GM12864 (cell line): ENCODE measurements around the gene KRTAP5-2.

Experiments
- DNase-seq: peaks from one replicate; pipeline ENCODE4 v3.0.0-alpha.2; 2011; ENCODE audit warnings: low read depth
- H3K4me3 ChIP-seq: 2 replicates; pipeline ENCODE4 v1.5.1; 2011; ENCODE audit warnings: mild to moderate bottlenecking, low read depth, low read length, control low read depth
- CTCF ChIP-seq: IDR thresholded peaks from 2 replicates; pipeline ENCODE4 v1.5.1; 2011; ENCODE audit warnings: low read depth, mild to moderate bottlenecking, moderate library complexity, low read length, control low read depth, inconsistent platforms; ENCODE audit errors: missing control alignments

Gene KRTAP5-2

GRCh38 chr11:1570896-1571759, 27.0 kb downstream of the KRTAP5-2 start:
- DNase-seq = no peak
- no peak overlapping the region for H3K4me3 ChIP-seq
- no peak for TF ChIP-seq CTCF

GRCh38 chr11:1570531-1570895, 27.6 kb downstream of the KRTAP5-2 start:
- TF ChIP-seq CTCF = no peak
- no peak overlapping the region for H3K4me3 ChIP-seq
- no peak for DNase-seq

- no peak overlapping the region for H3K4me3 ChIP-seq
- no peak for TF ChIP-seq CTCF
- DNase-seq = no peak
These were observed 28.1 kb downstream of the KRTAP5-2 start for GRCh38 chr11:1570001-1570453.

DNA sequence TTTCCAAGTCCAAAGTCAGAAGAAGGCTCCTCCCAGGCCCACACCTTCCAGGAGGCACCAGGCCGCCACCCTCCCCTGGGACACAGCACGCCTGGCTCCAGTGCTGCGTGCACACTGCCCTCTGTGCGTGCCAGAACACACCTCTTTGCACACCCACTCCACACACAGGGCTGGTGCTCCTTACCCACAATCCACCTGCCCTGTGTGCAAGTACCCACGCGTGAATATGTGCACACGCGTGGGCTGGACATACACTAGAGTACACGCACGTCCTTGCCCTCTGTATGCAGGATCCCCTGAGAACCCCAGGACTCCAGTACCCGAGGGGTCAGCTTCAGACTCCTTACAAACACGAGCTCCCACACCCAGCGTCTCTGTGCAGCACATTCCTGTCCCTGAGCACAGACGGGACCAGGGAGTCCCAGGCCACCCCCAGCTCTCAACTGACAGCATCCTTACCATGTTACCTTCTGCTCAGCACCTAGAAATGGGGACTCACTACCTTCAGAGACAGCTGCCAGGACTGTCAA, 28.8 kb downstream of the KRTAP5-2 start:
- no peak overlapping the region for H3K4me3 ChIP-seq
- TF ChIP-seq CTCF = no peak
- DNase-seq = no peak

- DNase-seq = no peak
- TF ChIP-seq CTCF = no peak
- H3K4me3 ChIP-seq = no peak overlapping the region
These were observed 29.6 kb downstream of the KRTAP5-2 start for GRCh38 chr11:1568441-1568911.

DNA sequence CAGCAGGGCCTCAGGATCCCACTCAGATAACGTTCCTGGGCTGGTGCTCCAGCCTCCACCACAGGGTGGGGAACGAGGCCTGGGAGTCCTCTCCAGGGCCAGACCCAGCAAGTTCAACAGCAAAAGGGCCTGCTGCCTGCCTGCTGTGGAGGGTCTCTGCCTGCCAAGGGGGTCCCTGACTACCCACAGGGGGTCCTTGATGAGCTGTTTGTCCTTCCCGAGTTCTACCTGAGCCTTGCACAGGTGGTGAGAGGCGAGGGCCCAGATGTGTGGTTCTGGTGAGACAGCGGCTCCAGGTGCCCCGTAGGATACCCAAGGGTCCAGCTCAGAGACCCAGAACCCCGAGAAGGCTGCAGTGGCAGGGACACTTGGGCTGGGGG, 30.4 kb downstream of the KRTAP5-2 start:
- H3K4me3 ChIP-seq = no peak overlapping the region
- DNase-seq = no peak
- TF ChIP-seq CTCF = no peak
